WTC11 (cell line): ENCODE measurements around the gene WDR7. TPM values are rescaled to one million over a fixed set of nuclear protein-coding genes. Genes with fewer than 3 reads are reported as not detected.
A peak's percentile ranks its signal among the peaks of the same experiment; 100 is the strongest.

Experiments
- ATAC-seq: fragments of 200-7000 bp; cut with Tn5 transposase; 2 replicates; pipeline ENCODE4 v1.10.0; 2021; ENCODE audit warnings: mild to moderate bottlenecking, moderate library complexity
- CTCF ChIA-PET: fragments of 300-600 bp; sonication (Branson Sonifier 250); formaldehyde crosslinking; loops from one replicate; lab custom pipeline; 2021; ENCODE audit warnings: antibody characterized with exemption; lab: Charles Lee
- POLR2A ChIA-PET: fragments of 350-600 bp; sonication (Branson Sonifier 250); formaldehyde crosslinking; loops from one replicate; lab custom pipeline; 2021; ENCODE audit warnings: antibody characterized with exemption; lab: Charles Lee
- DNase-seq: peaks from one replicate; pipeline ENCODE4 v3.0.0; 2021; ENCODE audit warnings: low spot score
- H3K27ac Mint-ChIP-seq: 2 replicates; pipeline ENCODE4 v1.8.0; 2021; ENCODE audit warnings: mixed read lengths
- H3K27me3 Mint-ChIP-seq: 2 replicates; pipeline ENCODE4 v1.8.0; 2021; ENCODE audit warnings: low read depth, mild to moderate bottlenecking, moderate library complexity, mixed read lengths
- H3K36me3 Mint-ChIP-seq: 2 replicates; pipeline ENCODE4 v1.8.0; 2021; ENCODE audit warnings: mixed read lengths
- H3K4me1 Mint-ChIP-seq: 2 replicates; pipeline ENCODE4 v1.8.0; 2022; ENCODE audit warnings: mixed read lengths
- H3K4me3 Mint-ChIP-seq: 2 replicates; pipeline ENCODE4 v1.8.0; 2021; ENCODE audit warnings: mild to moderate bottlenecking, moderate library complexity, mixed read lengths
- H3K9me3 Mint-ChIP-seq: 2 replicates; pipeline ENCODE4 v1.8.0; 2021; ENCODE audit warnings: mixed read lengths
- AFF4 ChIP-seq: sonication (generic); formaldehyde crosslinking; IDR thresholded peaks from 2 replicates; pipeline ENCODE4 v1.8.1; 2023; ENCODE audit warnings: mild to moderate bottlenecking, missing genetic modification reagents, borderline replicate concordance
- AR ChIP-seq: fragments of 250-450 bp; sonication (Bioruptor Pico); IDR thresholded peaks from 2 replicates; pipeline ENCODE4 v1.9.0; 2021; ENCODE audit warnings: mild to moderate bottlenecking
- ATF1 ChIP-seq: sonication (generic); formaldehyde crosslinking; IDR thresholded peaks from 2 replicates; pipeline ENCODE4 v1.8.1; 2023; ENCODE audit warnings: mild to moderate bottlenecking, moderate library complexity, missing genetic modification reagents
- ATF3 ChIP-seq: sonication (generic); formaldehyde crosslinking; conservative IDR thresholded peaks from 2 replicates; pipeline ENCODE4 v1.8.1; 2022; ENCODE audit warnings: mild to moderate bottlenecking, missing genetic modification reagents
- CTCF ChIP-seq: fragments of 200-600 bp; IDR thresholded peaks from 2 replicates; pipeline ENCODE4 v1.8.0; 2022; ENCODE audit warnings: antibody characterized with exemption
- E2F1 ChIP-seq: sonication (generic); formaldehyde crosslinking; IDR thresholded peaks from 2 replicates; pipeline ENCODE4 v1.8.0; 2022; ENCODE audit warnings: mild to moderate bottlenecking, missing genetic modification reagents
- ESRRA ChIP-seq: sonication (generic); formaldehyde crosslinking; IDR thresholded peaks from 2 replicates; pipeline ENCODE4 v1.8.1; 2022; ENCODE audit warnings: mild to moderate bottlenecking, missing genetic modification reagents, borderline replicate concordance
- FOXK1 ChIP-seq: sonication (generic); formaldehyde crosslinking; IDR thresholded peaks from 2 replicates; pipeline ENCODE4 v1.8.0; 2022; ENCODE audit warnings: mild to moderate bottlenecking, moderate library complexity, missing genetic modification reagents
- IRF2 ChIP-seq: sonication (generic); formaldehyde crosslinking; IDR thresholded peaks from 2 replicates; pipeline ENCODE4 v1.8.0; 2022; ENCODE audit warnings: low read depth, missing genetic modification reagents, borderline replicate concordance
- KAT7 ChIP-seq: sonication (generic); formaldehyde crosslinking; IDR thresholded peaks from 2 replicates; pipeline ENCODE4 v1.8.1; 2023; ENCODE audit warnings: missing genetic modification reagents, mild to moderate bottlenecking, borderline replicate concordance
- MXD4 ChIP-seq: fragments of 250-450 bp; sonication (Bioruptor Pico); IDR thresholded peaks from 2 replicates; pipeline ENCODE4 v1.8.0; 2021; ENCODE audit warnings: mild to moderate bottlenecking, moderate library complexity, borderline replicate concordance
- NR1H2 ChIP-seq: sonication (generic); formaldehyde crosslinking; IDR thresholded peaks from 2 replicates; pipeline ENCODE4 v1.9.0; 2021; ENCODE audit warnings: mild to moderate bottlenecking, moderate library complexity, missing genetic modification reagents
- NR3C1 ChIP-seq: sonication (generic); formaldehyde crosslinking; conservative IDR thresholded peaks from 2 replicates; pipeline ENCODE4 v1.8.1; 2023; ENCODE audit warnings: low read depth, mild to moderate bottlenecking, missing genetic modification reagents
- OVOL2 ChIP-seq: fragments of 250-450 bp; sonication (Bioruptor Pico); IDR thresholded peaks from 2 replicates; pipeline ENCODE4 v1.9.0; 2021; ENCODE audit warnings: mild to moderate bottlenecking, borderline replicate concordance
- PRRX2 ChIP-seq: fragments of 250-450 bp; sonication (Bioruptor Pico); IDR thresholded peaks from 2 replicates; pipeline ENCODE4 v1.8.0; 2021; ENCODE audit warnings: mild to moderate bottlenecking
- RELA ChIP-seq: sonication (generic); formaldehyde crosslinking; IDR thresholded peaks from 2 replicates; pipeline ENCODE4 v1.8.1; 2022; ENCODE audit warnings: missing genetic modification reagents, mild to moderate bottlenecking, borderline replicate concordance
- SMAD4 ChIP-seq: sonication (generic); formaldehyde crosslinking; IDR thresholded peaks from 2 replicates; pipeline ENCODE4 v1.8.0; 2022; ENCODE audit warnings: mild to moderate bottlenecking, missing genetic modification reagents
- ZBTB21 ChIP-seq: sonication (generic); formaldehyde crosslinking; IDR thresholded peaks from 2 replicates; pipeline ENCODE4 v1.8.1; 2023; ENCODE audit warnings: mild to moderate bottlenecking, missing genetic modification reagents, borderline replicate concordance
- ZNF423 ChIP-seq: fragments of 250-450 bp; sonication (Bioruptor Pico); IDR thresholded peaks from 2 replicates; pipeline ENCODE4 v2.1.2; 2022; ENCODE audit warnings: mild to moderate bottlenecking, moderate library complexity
- total RNA-seq: library from RNA; stranded (reverse); gene quantifications from 3 replicates; pipeline ENCODE4 v1.2.3, GENCODE V29; 2021

Gene WDR7
- total RNA-seq, 1 experiment from 2014 or later: 12.2 TPM

- Mint-ChIP-seq H3K9me3 (no peaks in the 10 kb centered on the region), H3K4me1 (peaks cover 6% of the 10 kb centered on the region), H3K36me3 (no peaks in the 10 kb centered on the region), H3K27ac (peak overlapping the region; percentile 7; the same call in 1 of the 2 replicates), H3K27me3 (no peaks in the 10 kb centered on the region), H3K4me3 (no peak overlapping the region)
- no peak for TF ChIP-seq AFF4 (CRISPR knock-in tag)
- TF ChIP-seq FOXK1: no peak
- TF ChIP-seq AR (CRISPR knock-in tag): no peak
- TF ChIP-seq MXD4: no peak
- CTCF ChIA-PET: no interaction called here
- POLR2A ChIA-PET: no interaction called here
- no peak for DNase-seq
- ATAC-seq: no peak
Observed at GRCh38 chr18:56913941-56914340, 262.8 kb downstream of the WDR7 start.

- Mint-ChIP-seq H3K27ac (no peak overlapping the region), H3K9me3 (no peaks in the 10 kb centered on the region), H3K36me3 (no peaks in the 10 kb centered on the region), H3K27me3 (no peaks in the 10 kb centered on the region), H3K4me1 (peaks cover 25% of the 10 kb centered on the region), H3K4me3 (no peak overlapping the region)
- POLR2A ChIA-PET: no interaction called here
- ATAC-seq (peak; percentile 56; the same call in 1 of the 2 replicates), DNase-seq (no peak)
- no peak for TF ChIP-seq NR3C1 (CRISPR knock-in tag)
- TF ChIP-seq IRF2 (CRISPR knock-in tag): no peak
- TF ChIP-seq SMAD4 (CRISPR knock-in tag): no peak
- no peak for TF ChIP-seq KAT7
- no peak for TF ChIP-seq CTCF
- CTCF ChIA-PET: interaction anchor here (1.0 kb wide), 1 partner anchor 74 kb away, joined by 3 read pairs; no protein-coding TSS in a partner anchor
Observed at GRCh38 chr18:56919190-56919589, 268.0 kb downstream of the WDR7 start.

GRCh38 chr18:56921896-56922480 is 270.8 kb downstream of the WDR7 start:
- Mint-ChIP-seq H3K4me1 (peaks cover 23% of the 10 kb centered on the region), H3K36me3 (no peaks in the 10 kb centered on the region), H3K27me3 (no peaks in the 10 kb centered on the region), H3K9me3 (no peaks in the 10 kb centered on the region), H3K4me3 (no peak overlapping the region), H3K27ac (no peak overlapping the region)
- POLR2A ChIA-PET: no interaction called here
- no peak for TF ChIP-seq PRRX2 (CRISPR knock-in tag)
- no peak for TF ChIP-seq ESRRA
- no peak for TF ChIP-seq ZBTB21 (CRISPR knock-in tag)
- TF ChIP-seq ATF3: no peak
- TF ChIP-seq OVOL2 (CRISPR knock-in tag): no peak
- TF ChIP-seq RELA (CRISPR knock-in tag): no peak
- no peak for TF ChIP-seq E2F1 (CRISPR knock-in tag)
- TF ChIP-seq ATF1: no peak
- TF ChIP-seq ZNF423 (CRISPR knock-in tag): no peak
- TF ChIP-seq NR1H2 (CRISPR knock-in tag): no peak
- CTCF ChIA-PET: no interaction called here
- ATAC-seq (no peak), DNase-seq (no peak)
